ENCODE results near the gene SRD5A3. TPM values are rescaled to one million over a fixed set of nuclear protein-coding genes. Genes with fewer than 3 reads are reported as not detected.

Gene SRD5A3
- total and polyA plus RNA-seq, 9 of the 15 experiments (the other 6 are each of a cell fraction or from before 2014, with no cell fraction given) = 2.5 to 37.0 (median 13.3) TPM

GRCh38 chr4:55396308-55397125 is 50.5 kb downstream of the SRD5A3 start (continued):
- TF ChIP-seq STAT6 (CRISPR knock-in tag; IDR thresholded peaks at IDR 0.05) (no peak), TSC22D4 (tag; IDR thresholded peaks at IDR 0.05) (no peak), SETDB1 (IDR thresholded peaks at IDR 0.05; ENCODE audit: low read length) (no peak), LCOR (CRISPR knock-in tag; IDR thresholded peaks at IDR 0.05) (no peak), HDAC1 (IDR thresholded peaks at IDR 0.05) (no peak), ZNF449 (CRISPR knock-in tag; IDR thresholded peaks at IDR 0.05) (no peak), ZNF408 (CRISPR knock-in tag; IDR thresholded peaks at IDR 0.05; ENCODE audit: low read depth) (no peak), ZBTB43 (CRISPR knock-in tag; IDR thresholded peaks at IDR 0.05) (no peak), FOXM1 (IDR thresholded peaks at IDR 0.05; ENCODE audit: low read depth) (no peak), FOXM1 (CRISPR knock-in tag; IDR thresholded peaks at IDR 0.05; ENCODE audit: low read depth) (no peak), ZNF175 (CRISPR knock-in tag; IDR thresholded peaks at IDR 0.05; ENCODE audit: low read depth) (no peak), PATZ1 (CRISPR knock-in tag; IDR thresholded peaks at IDR 0.05; ENCODE audit: borderline replicate concordance) (no peak), EP400 (IDR thresholded peaks at IDR 0.05) (0 out of 2 replicates have a peak, but pooled peaks have one; percentile 7), CEBPB (tag; IDR thresholded peaks at IDR 0.05) (no peak), ETS1 (conservative IDR thresholded peaks at IDR 0.05; ENCODE audit: control insufficient read depth, low read depth, low read length) (no peak)
